Endodermal cell (in vitro differentiated cells): ENCODE results near the gene COL8A1. TPM values are rescaled to one million over a fixed set of nuclear protein-coding genes. Genes with fewer than 3 reads are reported as not detected.

Experiments used
- DNase-seq: peaks from one replicate; pipeline ENCODE4 v3.0.0-alpha.2; 2017
- H3K27ac ChIP-seq: 2 replicates; pipeline ENCODE4 v1.5.1; 2013; ENCODE audit warnings: mild to moderate bottlenecking, low read depth, low read length, moderate library complexity
- H3K27me3 ChIP-seq: 2 replicates; pipeline ENCODE4 v1.6.1; 2013; ENCODE audit warnings: mild to moderate bottlenecking, low read length, moderate library complexity; ENCODE audit not compliant: insufficient read depth, control insufficient read depth, poor library complexity, severe bottlenecking
- H3K36me3 ChIP-seq: 2 replicates; pipeline ENCODE4 v1.7.0; 2013; ENCODE audit warnings: mild to moderate bottlenecking, low read length, moderate library complexity; ENCODE audit not compliant: control insufficient read depth, insufficient read depth
- H3K4me1 ChIP-seq: one replicate; pipeline ENCODE4 v1.7.0; 2013; ENCODE audit warnings: low read length; ENCODE audit not compliant: control insufficient read depth, insufficient read depth
- H3K4me3 ChIP-seq: 2 replicates; pipeline ENCODE4 v1.5.1; 2013; ENCODE audit warnings: mild to moderate bottlenecking, low read length, moderate library complexity
- H3K9ac ChIP-seq: 2 replicates; pipeline ENCODE4 v1.6.1; 2013; ENCODE audit warnings: mild to moderate bottlenecking, low read length, moderate library complexity; ENCODE audit not compliant: poor library complexity, severe bottlenecking; ENCODE audit errors: extremely low read depth
- H3K9me3 ChIP-seq: 2 replicates; pipeline ENCODE4 v1.6.1; 2013; ENCODE audit warnings: mild to moderate bottlenecking, low read length, moderate library complexity; ENCODE audit not compliant: control insufficient read depth
- H3K27ac Mint-ChIP-seq: 2 replicates; pipeline ENCODE4 v1.8.0; 2020; ENCODE audit warnings: mixed read lengths
- H3K27me3 Mint-ChIP-seq: 2 replicates; pipeline ENCODE4 v1.8.0; 2021; ENCODE audit warnings: mild to moderate bottlenecking, mixed read lengths; ENCODE audit not compliant: insufficient read depth
- H3K36me3 Mint-ChIP-seq: 2 replicates; pipeline ENCODE4 v1.8.0; 2020; ENCODE audit warnings: low read depth, mixed read lengths
- H3K4me1 Mint-ChIP-seq: 2 replicates; pipeline ENCODE4 v1.8.0; 2020; ENCODE audit warnings: mixed read lengths
- H3K4me3 Mint-ChIP-seq: 2 replicates; pipeline ENCODE4 v1.8.0; 2020; ENCODE audit warnings: mild to moderate bottlenecking, moderate library complexity, mixed read lengths
- H3K9me3 Mint-ChIP-seq: 2 replicates; pipeline ENCODE4 v1.8.0; 2020; ENCODE audit warnings: mild to moderate bottlenecking, mixed read lengths
- CTCF ChIP-seq: fragments of 200-600 bp; sonication (generic); conservative IDR thresholded peaks from 2 replicates; pipeline ENCODE4 v1.5.0; 2021; ENCODE audit warnings: antibody characterized with exemption, mild to moderate bottlenecking
- WGBS, 2 experiments: methylation state at CpG; one replicate each; pipeline versions ENCODE4 v1.1.5 to v1.1.7; 2013; ENCODE audit warnings: missing lambda C conversion rate in 2 of 2, mixed read lengths in 1 of 2; ENCODE audit not compliant: insufficient coverage in 1 of 2, insufficient read length in 1 of 2; 5-methylcytosine and 5-hydroxymethylcytosine counted together
- total RNA-seq, 2 donors: library from RNA; stranded (reverse); fragmentation: NEBNext Ultra II Directional in 1 of 2; extraction: Animal tissue kit (Norgen Biotek cat#: 25700) in 1 of 2; gene quantifications; 2 replicates in 1 of 2; 3 replicates in 1 of 2; pipeline ENCODE4 v1.2.1, GENCODE V29; 2021

Gene COL8A1
- total RNA-seq, 2 donors from 2014 or later = 3.5 to 3.9 TPM

- H3K4me3 Mint-ChIP-seq = no peak overlapping the region
- no peaks in the 10 kb centered on the region for H3K9me3 ChIP-seq
- H3K9ac ChIP-seq = no peak overlapping the region
- H3K36me3 Mint-ChIP-seq = no peaks in the 10 kb centered on the region
- H3K27me3 Mint-ChIP-seq = no peaks in the 10 kb centered on the region
- no peak overlapping the region for H3K27ac Mint-ChIP-seq
- no peak overlapping the region for H3K27ac ChIP-seq
- H3K4me1 ChIP-seq = no peaks in the 10 kb centered on the region
- H3K4me1 Mint-ChIP-seq = no peaks in the 10 kb centered on the region
- H3K9me3 Mint-ChIP-seq = no peaks in the 10 kb centered on the region
- H3K27me3 ChIP-seq = no peaks in the 10 kb centered on the region
- no peak for TF ChIP-seq CTCF
- no peak for DNase-seq
- H3K36me3 ChIP-seq = no peaks in the 10 kb centered on the region
- 87 to 89% methylated on average over 4 to 5 of the region's 5 CpGs for WGBS, 2 experiments
- no peak overlapping the region for H3K4me3 ChIP-seq
These were observed 138.3 kb downstream of the COL8A1 start for GRCh38 chr3:99776516-99777209.

- Histone ChIP-seq H3K4me3 (no peak overlapping the region), H3K9ac (no peak overlapping the region), H3K9me3 (no peaks in the 10 kb centered on the region), H3K36me3 (no peaks in the 10 kb centered on the region), H3K4me1 (no peaks in the 10 kb centered on the region), H3K27ac (no peak overlapping the region), H3K27me3 (no peaks in the 10 kb centered on the region)
- 82 to 90% methylated on average over 2 of the region's 2 CpGs for WGBS, 2 experiments
- no peak overlapping the region for H3K27ac Mint-ChIP-seq
- no peaks in the 10 kb centered on the region for H3K27me3 Mint-ChIP-seq
- H3K36me3 Mint-ChIP-seq = no peaks in the 10 kb centered on the region
- no peaks in the 10 kb centered on the region for H3K9me3 Mint-ChIP-seq
- no peak for DNase-seq
- no peak for TF ChIP-seq CTCF
- no peak overlapping the region for H3K4me3 Mint-ChIP-seq
- no peaks in the 10 kb centered on the region for H3K4me1 Mint-ChIP-seq
These were observed 138.8 kb downstream of the COL8A1 start for GRCh38 chr3:99777210-99777549.

- WGBS, 2 experiments = 87% methylated on average over 2 of the region's 2 CpGs; no CpG with 5 or more reads in 1 of the 2 experiments
- Histone ChIP-seq H3K27ac (no peak overlapping the region), H3K4me1 (no peaks in the 10 kb centered on the region), H3K9ac (no peak overlapping the region), H3K4me3 (no peak overlapping the region), H3K27me3 (no peaks in the 10 kb centered on the region), H3K9me3 (no peaks in the 10 kb centered on the region), H3K36me3 (no peaks in the 10 kb centered on the region)
- no peaks in the 10 kb centered on the region for H3K4me1 Mint-ChIP-seq
- DNase-seq = no peak
- no peak for TF ChIP-seq CTCF
- no peaks in the 10 kb centered on the region for H3K27me3 Mint-ChIP-seq
- no peaks in the 10 kb centered on the region for H3K9me3 Mint-ChIP-seq
- H3K27ac Mint-ChIP-seq = no peak overlapping the region
- no peaks in the 10 kb centered on the region for H3K36me3 Mint-ChIP-seq
- H3K4me3 Mint-ChIP-seq = no peak overlapping the region
These were observed 139.3 kb downstream of the COL8A1 start for GRCh38 chr3:99777708-99778107.
